Small intestine (tissue), 7 donors: ENCODE measurements around the gene ADAMTS13. TPM values are rescaled to one million over a fixed set of nuclear protein-coding genes. Genes with fewer than 3 reads are reported as not detected.
A peak's percentile ranks its signal among the peaks of the same experiment; 100 is the strongest.

Experiments used
- DNase-seq, 2 donors: peaks; one replicate each; pipeline versions ENCODE4 v3.0.0 to v3.0.0-alpha.2; 2013
- FAIRE-seq: peaks from 2 replicates; lab custom pipeline; 2012; peaks lifted over from hg19 to GRCh38; lab: Jason Lieb, UNC
- H3K27ac ChIP-seq, 3 donors: one replicate each; pipeline ENCODE4 v1.5.1; 2013; ENCODE audit warnings: low read length in 2 of 3, mild to moderate bottlenecking in 2 of 3, control low read depth in 1 of 3, inconsistent platforms in 1 of 3, low read depth in 1 of 3, moderate library complexity in 1 of 3
- H3K27me3 ChIP-seq, 3 donors: one replicate each; pipeline ENCODE4 v1.6.1; 2013; ENCODE audit warnings: low read length in 3 of 3, inconsistent platforms in 1 of 3; ENCODE audit not compliant: control insufficient read depth in 3 of 3, insufficient read depth in 3 of 3
- H3K36me3 ChIP-seq, 3 donors: one replicate each; pipeline ENCODE4 v1.6.1; 2013; ENCODE audit warnings: low read length in 3 of 3, inconsistent platforms in 1 of 3, low read depth in 1 of 3, mild to moderate bottlenecking in 1 of 3, moderate library complexity in 1 of 3; ENCODE audit not compliant: control insufficient read depth in 3 of 3, insufficient read depth in 2 of 3
- H3K4me1 ChIP-seq, 3 donors: one replicate each; pipeline ENCODE4 v1.6.1; 2013; ENCODE audit warnings: low read length in 2 of 3, inconsistent platforms in 1 of 3, low read depth in 1 of 3, mild to moderate bottlenecking in 1 of 3, moderate library complexity in 1 of 3; ENCODE audit not compliant: control insufficient read depth in 3 of 3, insufficient read depth in 2 of 3
- H3K4me3 ChIP-seq, 3 donors: one replicate each; pipeline ENCODE4 v1.5.1; 2013; ENCODE audit warnings: low read length in 3 of 3, control low read depth in 1 of 3, inconsistent platforms in 1 of 3, low read depth in 1 of 3, mild to moderate bottlenecking in 1 of 3, moderate library complexity in 1 of 3
- H3K9me3 ChIP-seq, 2 donors: one replicate each; pipeline ENCODE4 v1.6.1; 2013; ENCODE audit warnings: low read depth in 1 of 2, low read length in 1 of 2; ENCODE audit not compliant: control insufficient read depth in 2 of 2, insufficient read depth in 1 of 2
- WGBS, 3 donors: extraction: QIAGEN DNeasy Blood & Tissue Kit; methylation state at CpG; one replicate each; pipeline ENCODE4 v1.1.7; 2013; 5-methylcytosine and 5-hydroxymethylcytosine counted together
- polyA plus RNA-seq, 4 donors: library from polyadenylated mRNA; stranded (reverse) in 3 of 4; unstranded in 1 of 4; fragments of 200-250 nt in 3 of 4; fragments of 120-200 nt in 1 of 4; gene quantifications; one replicate each; pipeline versions ENCODE4 v1.2.1 to v1.2.3, GENCODE V29; 2013
- donor health status: healthy with polysubstance abuse.
- donor health status: control.
- donor health status: control.
- donor health status: Bipolar disorder and iron deficiency.
- donor health status: healthy.

The ADAMTS13 gene
- polyA plus RNA-seq, 4 donors = 2.4 to 16.8 (median 7.4) TPM

DNA sequence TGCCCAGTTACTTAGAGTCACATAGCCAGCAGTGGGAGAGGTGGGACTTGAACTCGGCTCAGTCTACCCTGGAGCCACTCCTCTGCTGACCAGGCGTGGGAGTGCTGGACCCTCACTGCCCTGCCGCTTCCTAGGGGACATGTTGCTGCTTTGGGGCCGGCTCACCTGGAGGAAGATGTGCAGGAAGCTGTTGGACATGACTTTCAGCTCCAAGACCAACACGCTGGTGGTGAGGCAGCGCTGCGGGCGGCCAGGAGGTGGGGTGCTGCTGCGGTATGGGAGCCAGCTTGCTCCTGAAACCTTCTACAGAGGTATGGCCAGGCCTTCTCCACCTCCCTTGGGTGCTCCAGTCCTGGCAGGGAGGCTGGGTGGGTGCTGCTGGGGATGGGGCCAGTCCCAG, 34.2 kb downstream of the ADAMTS13 start:
- no peaks in the 10 kb centered on the region for H3K9me3 ChIP-seq
- H3K4me3 ChIP-seq = no peak overlapping the region
- 90 to 95% (median 91%) methylated on average over 9 of the region's 9 CpGs for WGBS, 3 donors
- H3K36me3 ChIP-seq = peaks cover 0 to 15% (median 0%) of the 10 kb centered on the region in 3 donors
- DNase-seq = no peak
- no peak overlapping the region for H3K27ac ChIP-seq
- H3K27me3 ChIP-seq = no peaks in the 10 kb centered on the region
- FAIRE-seq = no peak
- H3K4me1 ChIP-seq = peaks cover 0 to 13% (median 0%) of the 10 kb centered on the region in 3 donors

DNA sequence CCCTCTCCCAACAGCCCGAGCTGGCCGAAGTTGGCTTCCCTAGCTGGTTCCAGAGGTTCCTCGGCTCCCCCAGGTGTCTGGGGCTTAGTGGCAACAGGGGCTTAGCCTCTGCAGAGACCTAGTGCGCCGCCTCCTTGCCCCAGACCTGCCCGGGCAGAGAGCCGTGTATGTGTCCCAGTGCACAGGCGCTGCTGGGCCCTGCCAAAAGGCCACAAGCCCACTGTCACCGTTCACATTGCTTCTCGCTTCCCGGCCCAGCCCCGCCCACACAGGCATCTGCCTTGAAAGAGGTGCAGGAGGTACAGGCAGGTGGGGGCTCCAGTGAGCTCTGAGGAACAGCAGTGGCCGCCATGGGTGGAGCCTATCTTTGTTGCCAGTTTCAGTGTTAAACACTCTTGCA, 35.1 kb downstream of the ADAMTS13 start:
- 73 to 86% (median 74%) methylated on average over 13 of the region's 13 CpGs for WGBS, 3 donors
- Histone ChIP-seq H3K36me3 (peaks cover 0 to 19% (median 0%) of the 10 kb centered on the region in 3 donors), H3K27me3 (no peaks in the 10 kb centered on the region), H3K9me3 (no peaks in the 10 kb centered on the region), H3K4me1 (peaks cover 0 to 18% (median 0%) of the 10 kb centered on the region in 3 donors), H3K27ac (no peak overlapping the region), H3K4me3 (no peak overlapping the region)
- no peak for DNase-seq
- no peak for FAIRE-seq

- 93 to 98% (median 96%) methylated on average over 11 of the region's 11 CpGs for WGBS, 3 donors
- Histone ChIP-seq H3K27me3 (no peaks in the 10 kb centered on the region), H3K4me3 (no peak overlapping the region), H3K27ac (no peak overlapping the region), H3K9me3 (no peaks in the 10 kb centered on the region), H3K4me1 (peaks cover 0 to 18% (median 0%) of the 10 kb centered on the region in 3 donors), H3K36me3 (peaks cover 0 to 24% (median 0%) of the 10 kb centered on the region in 3 donors)
- FAIRE-seq (no peak), DNase-seq (no peak)
Measured at GRCh38 chr9:133457748-133458147, 35.6 kb downstream of the ADAMTS13 start.

- Histone ChIP-seq H3K4me3 (peak overlapping the region in 1 of 3 donors; percentile 83), H3K27ac (peak overlapping the region in 1 of 3 donors; percentile 7), H3K4me1 (peaks cover 0 to 18% (median 0%) of the 10 kb centered on the region in 3 donors), H3K36me3 (peaks cover 0 to 34% (median 0%) of the 10 kb centered on the region in 3 donors), H3K27me3 (no peaks in the 10 kb centered on the region), H3K9me3 (no peaks in the 10 kb centered on the region)
- 54 to 78% (median 62%) methylated on average over 16 of the region's 16 CpGs for WGBS, 3 donors
- FAIRE-seq (no peak), DNase-seq (no peak)
Measured at GRCh38 chr9:133458643-133459312, 36.6 kb downstream of the ADAMTS13 start.

GRCh38 chr9:133459476-133460404, 37.6 kb downstream of the ADAMTS13 start, which contains the start of gene CACFD1:
TSS of gene CACFD1 (plus strand) at chr9:133459978. CDS start at chr9:133460067, 89 bp downstream.
- 0 to 1% (median 0%) methylated on average over 61 to 86 of the region's 86 CpGs for WGBS, 3 donors
- H3K27me3 ChIP-seq = no peaks in the 10 kb centered on the region
- H3K4me3 ChIP-seq = peak within 1 kb of the TSS; percentile 57 to 83 (median 78)
- FAIRE-seq (no peak), DNase-seq (peak; percentile 96 to 98)
- peaks cover 0 to 44% (median 0%) of the 10 kb centered on the region in 3 donors for H3K36me3 ChIP-seq
- peak within 1 kb of the TSS; percentile 91 to 99 (median 94) for H3K27ac ChIP-seq
- H3K4me1 ChIP-seq = peaks cover 0 to 18% (median 0%) of the 10 kb centered on the region in 3 donors
- H3K9me3 ChIP-seq = no peaks in the 10 kb centered on the region

DNA sequence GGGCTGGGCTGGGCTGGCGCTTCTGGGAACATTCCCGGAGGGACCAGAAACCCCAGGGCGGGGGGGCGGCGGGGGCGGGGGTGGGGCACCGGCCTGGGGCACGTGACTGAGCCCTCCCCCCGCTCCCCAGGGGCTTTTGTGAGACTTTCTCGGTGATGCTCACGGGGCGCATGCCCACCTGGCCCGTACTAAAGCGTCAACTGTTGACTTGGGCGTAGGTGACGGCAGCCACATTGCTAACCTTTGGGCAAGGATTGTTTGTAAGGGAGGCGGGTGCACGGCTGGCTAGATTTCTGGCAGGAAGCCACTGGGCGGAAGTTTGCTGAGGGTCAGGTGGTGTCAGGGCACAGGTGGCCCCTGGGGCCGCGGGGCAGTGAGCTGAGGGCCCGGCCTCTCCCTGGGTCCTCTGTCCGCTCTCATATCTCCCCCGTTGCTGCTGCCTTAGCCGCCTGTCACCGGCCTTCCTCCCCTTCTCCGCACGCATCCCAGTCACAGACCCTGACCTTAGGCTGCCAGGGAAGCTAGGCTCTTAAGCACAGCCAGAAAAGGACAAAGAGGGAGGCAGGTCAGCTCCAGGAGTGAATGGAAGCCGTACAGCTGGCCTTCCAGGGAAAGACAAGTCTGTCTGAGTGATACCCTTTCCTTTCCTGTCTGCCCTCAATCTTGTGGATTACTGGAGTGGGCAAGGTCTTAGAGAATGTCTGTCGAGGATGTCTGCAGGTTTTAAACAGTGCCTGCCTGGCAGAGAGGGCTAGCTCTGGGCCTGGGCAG, 38.4 kb downstream of the ADAMTS13 start:
- no peaks in the 10 kb centered on the region for H3K9me3 ChIP-seq
- H3K4me3 ChIP-seq = peak overlapping the region; percentile 57 to 83 (median 78)
- peak overlapping the region; percentile 91 to 99 (median 94) for H3K27ac ChIP-seq
- H3K36me3 ChIP-seq = peaks cover 0 to 48% (median 0%) of the 10 kb centered on the region in 3 donors
- H3K27me3 ChIP-seq = no peaks in the 10 kb centered on the region
- FAIRE-seq (no peak), DNase-seq (peak; percentile 88 to 92)
- WGBS, 3 donors = 2 to 13% (median 8%) methylated on average over 22 to 30 of the region's 30 CpGs
- H3K4me1 ChIP-seq = peaks cover 0 to 18% (median 0%) of the 10 kb centered on the region in 3 donors

DNA sequence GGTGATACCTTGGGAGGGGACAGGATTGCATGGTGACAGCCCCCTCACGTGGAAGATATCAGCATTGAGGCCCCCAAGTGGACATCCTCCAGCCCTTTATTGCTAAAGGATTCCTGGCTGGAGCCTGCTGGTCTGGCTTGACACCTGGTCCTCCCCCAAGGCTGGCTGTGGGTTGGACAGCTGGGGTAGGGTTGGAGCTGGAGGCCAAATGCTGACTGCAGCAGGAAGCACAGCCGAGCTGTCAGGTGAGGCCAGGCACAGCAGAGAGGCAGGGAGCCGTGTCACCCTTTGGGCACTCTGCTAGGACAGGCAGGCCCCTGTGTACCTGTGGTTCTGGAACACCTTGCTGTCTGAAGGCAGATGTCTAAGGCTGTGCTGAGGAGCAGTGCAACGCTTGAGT, 39.8 kb downstream of the ADAMTS13 start:
- DNase-seq = no peak
- 62 to 71% (median 69%) methylated on average over 4 of the region's 4 CpGs for WGBS, 3 donors

More for the DNA sequence above, 39.8 kb downstream of the ADAMTS13 start:
- Histone ChIP-seq H3K27me3 (no peaks in the 10 kb centered on the region), H3K36me3 (peaks cover 0 to 45% (median 0%) of the 10 kb centered on the region in 3 donors), H3K27ac (no peak overlapping the region), H3K4me1 (peaks cover 0 to 18% (median 0%) of the 10 kb centered on the region in 3 donors), H3K9me3 (no peaks in the 10 kb centered on the region), H3K4me3 (no peak overlapping the region)
- no peak for FAIRE-seq
